CD4-positive, alpha-beta T cell treated with Interleukin-17A for 1 hour (primary cell): ENCODE measurements around the gene TMEM270.
"Not testable (repeated sequence)": the region's sequence is repeated elsewhere in the genome, so short reads cannot be mapped to it uniquely, and the experiment has no call there.

Experiments
- DNase-seq: peaks from one replicate; pipeline ENCODE4 v3.0.0-alpha.2; 2020

Gene TMEM270

GRCh38 chr7:73833251-73833919 is 27.6 kb upstream of the TMEM270 start:
- DNase-seq, result no peak

GRCh38 chr7:73834626-73835191 is 26.2 kb upstream of the TMEM270 start:
- no peak for DNase-seq

DNA sequence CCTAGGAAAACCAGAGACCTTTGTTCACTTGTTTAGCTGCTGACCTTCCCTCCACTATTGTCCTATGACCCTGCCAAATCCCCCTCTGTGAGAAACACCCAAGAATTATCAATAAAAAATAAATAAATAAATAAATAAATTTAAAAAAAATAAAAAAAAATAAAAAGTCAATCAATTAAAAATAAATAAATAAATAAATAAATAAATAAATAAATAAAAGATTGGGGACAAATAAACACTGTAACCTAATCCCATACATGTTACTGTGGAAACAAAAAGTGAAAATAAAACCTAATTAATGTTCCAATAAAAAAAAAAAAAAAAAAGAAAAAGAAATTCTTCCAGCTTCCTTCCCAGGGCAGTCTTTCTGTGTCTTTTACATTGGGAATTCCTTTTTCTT is 23.8 kb upstream of the TMEM270 start:
- DNase-seq, result not testable (repeated sequence)

GRCh38 chr7:73838642-73839041 is 22.3 kb upstream of the TMEM270 start:
- no peak for DNase-seq

- DNase-seq, result no peak
Measured at GRCh38 chr7:73839290-73839689, 21.7 kb upstream of the TMEM270 start.

DNA sequence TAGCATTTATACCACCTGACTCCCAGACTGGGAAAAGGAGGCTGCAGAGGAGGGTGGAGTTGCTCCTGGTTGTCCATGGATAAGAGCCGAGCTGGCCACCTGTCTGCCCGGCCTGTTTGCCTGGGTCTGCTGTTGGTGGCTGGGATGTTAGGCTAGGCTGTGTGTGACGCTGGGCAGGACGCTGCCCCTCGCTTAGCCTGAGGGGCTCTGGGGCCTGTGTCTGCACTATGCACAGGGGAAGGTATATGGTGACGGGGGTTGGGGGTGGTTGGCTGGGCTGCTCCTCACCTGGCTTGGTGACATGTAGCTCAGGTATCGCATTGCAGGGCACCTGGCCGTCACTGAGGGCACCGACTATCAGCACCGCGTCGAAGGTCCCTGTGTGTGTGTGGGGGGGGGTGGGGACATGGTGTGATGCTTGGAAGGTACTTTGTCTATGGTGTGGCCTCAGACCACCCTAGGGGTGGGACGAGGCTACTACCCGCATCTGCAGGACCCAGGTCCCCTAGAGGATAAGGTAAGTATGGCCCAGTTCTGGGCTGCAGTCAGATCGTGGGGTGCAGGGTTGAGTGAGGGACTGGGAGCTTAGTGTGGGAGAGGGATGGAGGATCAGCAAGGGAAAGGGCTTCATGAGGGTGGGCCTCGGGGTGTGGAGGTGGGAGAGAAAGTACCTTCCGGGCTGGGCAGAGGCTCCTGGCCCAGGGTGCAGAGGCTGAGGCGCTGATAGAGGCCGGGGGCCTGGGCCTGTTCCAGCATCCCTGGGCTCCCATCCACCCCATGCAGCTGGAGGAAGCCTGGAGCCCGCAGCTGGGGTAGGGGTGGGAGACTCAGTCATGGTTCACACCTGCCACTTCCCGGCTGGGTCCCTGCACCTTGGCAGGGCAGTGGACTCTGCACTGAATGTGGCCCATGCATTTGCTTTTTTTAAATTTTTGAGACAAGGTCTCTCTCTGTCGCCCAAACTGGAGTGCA is 20.9 kb upstream of the TMEM270 start:
- DNase-seq, result no peak

DNA sequence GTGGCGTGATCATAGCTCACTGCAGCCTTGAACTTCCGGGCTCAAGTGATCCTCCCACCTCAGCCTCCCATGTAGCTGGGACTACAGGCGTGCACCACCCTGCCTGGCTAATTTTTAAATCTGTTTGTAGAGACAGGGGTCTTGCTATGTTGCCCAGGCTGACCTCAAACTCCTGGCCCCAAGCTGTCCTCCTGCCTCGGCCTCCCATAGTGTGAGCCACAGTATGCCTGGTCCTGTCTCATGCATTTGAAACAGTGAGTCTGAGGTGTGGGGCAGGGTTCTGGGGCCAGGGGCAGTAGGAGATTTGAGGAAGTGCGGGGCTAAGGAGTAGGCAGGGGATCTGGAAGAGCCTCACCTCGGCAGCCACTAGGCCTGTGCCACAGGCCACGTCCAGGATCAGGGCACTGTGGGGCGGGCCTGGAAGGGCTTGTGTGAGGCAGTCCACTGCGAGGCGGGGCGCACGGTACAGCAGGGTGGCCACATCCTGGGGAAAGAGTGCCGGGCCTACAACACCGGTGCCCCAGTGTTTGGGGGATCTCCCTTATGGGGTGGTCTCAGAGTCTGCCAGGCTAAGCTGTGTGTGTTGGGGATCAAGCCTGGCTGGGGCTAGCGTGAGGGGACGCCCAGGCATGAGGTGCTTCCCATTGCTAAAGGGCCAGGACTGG is 20.1 kb upstream of the TMEM270 start:
- DNase-seq, result no peak

DNA sequence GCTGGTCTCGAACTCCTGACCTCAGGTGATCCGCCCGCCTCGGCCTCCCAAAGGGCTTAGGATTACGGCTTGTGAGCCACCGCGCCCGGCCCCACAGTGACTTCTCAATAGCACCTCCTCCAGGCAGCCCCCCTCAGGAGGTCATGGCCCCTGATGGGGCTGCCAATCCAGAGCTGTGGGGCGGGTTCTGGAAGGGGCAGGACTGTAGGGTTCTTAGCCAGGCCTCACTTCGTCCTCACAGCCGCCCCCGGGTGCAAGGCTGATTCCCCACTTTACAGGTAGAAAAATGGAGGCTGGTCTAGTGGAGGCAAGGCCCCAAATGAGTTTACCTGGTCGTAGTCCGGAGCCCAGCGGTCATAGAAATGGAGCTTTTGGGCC is 19.3 kb upstream of the TMEM270 start:
- DNase-seq, result no peak

GRCh38 chr7:73842067-73842976 is 18.6 kb upstream of the TMEM270 start, which contains the start of gene METTL27:
Gene METTL27 (minus strand): TSS chr7:73842516. CDS start chr7:73842140, 376 bp downstream.
- peak; percentile 92 for DNase-seq

DNA sequence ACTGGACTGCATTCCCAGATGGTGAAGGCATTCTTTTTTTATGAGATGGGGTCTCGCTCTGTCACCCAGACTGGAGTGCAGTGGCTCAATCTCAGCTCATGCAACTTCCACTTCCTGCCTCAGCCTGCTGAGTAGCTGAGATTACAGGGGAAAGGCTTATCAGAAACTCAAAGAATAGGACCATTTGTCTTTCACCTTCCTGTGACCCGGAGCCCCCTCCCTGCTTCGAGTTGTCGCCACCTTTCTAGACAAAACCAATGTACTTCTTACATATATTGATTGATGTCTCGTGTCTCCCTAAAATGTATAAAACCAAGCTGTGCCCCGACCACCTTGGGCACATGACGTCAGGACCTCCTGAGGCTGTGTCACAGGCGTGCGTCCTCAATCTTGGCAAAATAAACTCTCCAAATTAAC is 16.8 kb upstream of the TMEM270 start:
- no peak for DNase-seq

- no peak for DNase-seq
Measured at GRCh38 chr7:73844848-73845460, 16.0 kb upstream of the TMEM270 start.

- not testable (repeated sequence) for DNase-seq
Measured at GRCh38 chr7:73845701-73846195, 15.2 kb upstream of the TMEM270 start.

GRCh38 chr7:73847941-73848723 is 12.8 kb upstream of the TMEM270 start:
- no peak for DNase-seq

DNA sequence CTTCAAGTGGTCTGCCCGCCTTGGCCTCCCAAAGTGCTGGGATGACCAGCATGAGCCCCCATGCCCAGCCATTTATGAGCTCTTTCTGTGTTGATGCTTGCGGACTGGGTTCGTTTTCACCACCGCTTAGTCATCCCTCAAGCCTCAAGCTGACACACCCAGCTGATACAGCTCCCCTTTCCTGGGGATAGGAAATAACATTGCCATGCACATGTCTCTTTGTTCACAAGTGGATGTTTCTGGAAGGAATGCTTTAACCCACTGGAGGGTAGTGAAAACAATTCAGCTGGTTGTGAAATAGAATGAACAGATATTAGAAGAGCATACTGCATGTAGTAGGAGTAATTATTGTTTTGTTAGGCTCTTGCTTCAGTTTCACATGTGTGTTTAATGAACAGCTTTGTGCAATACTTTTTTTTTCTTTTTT is 10.2 kb upstream of the TMEM270 start:
- no peak for DNase-seq

GRCh38 chr7:73851410-73852338 is 9.3 kb upstream of the TMEM270 start:
- peak; percentile 31 for DNase-seq

DNA sequence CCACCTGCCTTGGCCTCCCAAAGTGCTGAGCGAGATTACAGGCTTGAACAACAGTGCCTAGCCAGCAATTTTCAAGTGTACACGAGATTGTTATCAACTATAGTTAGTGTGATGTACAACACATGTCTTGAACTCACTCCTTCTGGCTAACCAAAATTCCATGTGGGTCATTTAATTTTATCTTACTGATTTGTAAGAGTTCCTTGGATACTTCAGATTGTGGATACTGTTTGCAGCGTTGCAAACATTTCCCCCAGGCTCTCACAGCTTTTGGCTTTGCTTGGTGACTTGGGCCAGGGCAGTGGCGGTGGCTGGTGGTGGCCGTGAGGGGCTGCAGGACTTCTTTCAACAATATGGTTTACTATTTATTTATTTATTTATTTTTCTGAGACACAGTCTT is 8.5 kb upstream of the TMEM270 start:
- no peak for DNase-seq

DNA sequence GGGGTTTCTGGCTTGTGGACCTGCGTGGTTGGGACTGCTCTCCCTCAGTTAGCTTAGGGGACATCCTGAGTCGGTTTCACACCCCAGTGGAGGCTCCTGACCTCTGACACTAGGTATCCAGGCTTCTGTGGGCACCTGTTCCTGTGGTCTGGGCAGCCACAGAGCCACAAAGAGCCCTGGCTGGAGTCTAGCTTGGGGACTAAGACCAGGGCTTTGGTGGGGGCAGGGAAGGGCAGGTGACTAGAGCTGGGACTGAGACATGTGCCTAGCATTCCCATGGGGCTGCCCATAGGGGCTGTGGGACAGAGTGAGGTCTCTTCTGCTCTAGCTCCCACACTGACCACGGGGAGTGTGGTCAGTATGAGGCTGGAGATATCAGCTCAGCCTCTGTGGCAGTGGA is 4.0 kb upstream of the TMEM270 start:
- DNase-seq, result no peak

GRCh38 chr7:73858807-73859206 is 2.2 kb upstream of the TMEM270 start:
- no peak for DNase-seq

GRCh38 chr7:73861305-73861704 is 346 bp downstream of the TMEM270 start:
- DNase-seq, result no peak
